ENCODE measurements around the gene C11orf87.

DNA sequence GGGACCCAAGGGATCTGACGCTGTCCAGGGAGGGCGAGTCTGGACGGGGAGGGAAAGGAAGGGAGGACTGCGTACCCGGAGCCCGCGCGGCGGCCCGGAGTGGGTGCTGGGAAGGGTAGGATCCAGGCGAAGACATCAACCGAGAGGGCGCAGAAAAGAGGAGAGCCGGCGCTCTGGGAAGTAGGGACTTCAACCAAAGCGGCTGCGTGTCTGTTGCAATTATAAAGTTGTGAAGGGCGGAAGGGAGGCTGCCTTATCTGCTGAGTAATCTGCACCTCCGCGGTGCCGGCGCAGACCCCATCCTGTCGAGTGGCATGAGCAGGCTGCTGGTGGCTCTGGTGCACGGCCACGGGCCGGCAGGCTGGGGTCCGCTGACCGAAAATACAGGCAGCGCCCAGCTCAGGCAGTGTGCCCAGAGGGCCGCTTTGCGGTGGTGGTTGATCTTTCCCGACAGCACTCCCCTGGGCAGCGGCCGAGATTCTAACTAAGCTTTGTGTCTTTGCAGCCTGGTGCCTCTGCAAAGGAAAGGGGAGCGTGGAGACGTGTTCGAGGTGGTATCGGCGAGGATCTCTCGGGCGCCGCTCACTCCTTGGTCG, 978 bp downstream of the C11orf87 start:
- TF ChIP-seq, protein P1, sequence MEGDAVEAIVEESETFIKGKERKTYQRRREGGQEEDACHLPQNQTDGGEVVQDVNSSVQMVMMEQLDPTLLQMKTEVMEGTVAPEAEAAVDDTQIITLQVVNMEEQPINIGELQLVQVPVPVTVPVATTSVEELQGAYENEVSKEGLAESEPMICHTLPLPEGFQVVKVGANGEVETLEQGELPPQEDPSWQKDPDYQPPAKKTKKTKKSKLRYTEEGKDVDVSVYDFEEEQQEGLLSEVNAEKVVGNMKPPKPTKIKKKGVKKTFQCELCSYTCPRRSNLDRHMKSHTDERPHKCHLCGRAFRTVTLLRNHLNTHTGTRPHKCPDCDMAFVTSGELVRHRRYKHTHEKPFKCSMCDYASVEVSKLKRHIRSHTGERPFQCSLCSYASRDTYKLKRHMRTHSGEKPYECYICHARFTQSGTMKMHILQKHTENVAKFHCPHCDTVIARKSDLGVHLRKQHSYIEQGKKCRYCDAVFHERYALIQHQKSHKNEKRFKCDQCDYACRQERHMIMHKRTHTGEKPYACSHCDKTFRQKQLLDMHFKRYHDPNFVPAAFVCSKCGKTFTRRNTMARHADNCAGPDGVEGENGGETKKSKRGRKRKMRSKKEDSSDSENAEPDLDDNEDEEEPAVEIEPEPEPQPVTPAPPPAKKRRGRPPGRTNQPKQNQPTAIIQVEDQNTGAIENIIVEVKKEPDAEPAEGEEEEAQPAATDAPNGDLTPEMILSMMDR (IDR thresholded peaks at IDR 0.05; ENCODE audit: poor library complexity): no peak
- peak; percentile 65 for TF ChIP-seq EZH2 (IDR thresholded peaks at IDR 0.05; ENCODE audit: borderline replicate concordance)
- no peak for TF ChIP-seq EZH2phosphoT487 (IDR thresholded peaks at IDR 0.05; ENCODE audit: low read depth, severe bottlenecking, unreplicated experiment)

All from hepatocyte (in vitro differentiated cells).